ENCODE measurements around the gene SF3B5.

DNA sequence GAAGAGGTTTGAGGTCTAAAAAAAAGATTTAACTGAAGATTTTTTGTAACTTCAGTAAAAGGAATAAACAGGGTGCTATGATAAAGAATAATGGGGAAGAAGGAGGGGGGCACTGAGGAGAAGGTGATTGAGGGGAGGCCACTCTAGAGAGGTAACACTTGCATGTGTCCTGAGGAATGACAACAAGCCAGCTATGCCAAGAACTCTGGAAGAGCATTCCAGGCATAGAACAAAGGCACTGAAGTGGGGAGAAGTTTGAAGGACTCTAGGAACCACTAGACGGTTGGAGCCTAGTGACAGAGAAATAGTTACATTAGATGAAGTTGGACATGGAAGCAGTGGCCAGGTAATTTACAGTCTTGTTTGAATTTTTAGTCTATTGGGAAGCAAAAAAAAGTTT, 10.8 kb upstream of the SF3B5 start:
- TF ChIP-seq, protein P1, sequence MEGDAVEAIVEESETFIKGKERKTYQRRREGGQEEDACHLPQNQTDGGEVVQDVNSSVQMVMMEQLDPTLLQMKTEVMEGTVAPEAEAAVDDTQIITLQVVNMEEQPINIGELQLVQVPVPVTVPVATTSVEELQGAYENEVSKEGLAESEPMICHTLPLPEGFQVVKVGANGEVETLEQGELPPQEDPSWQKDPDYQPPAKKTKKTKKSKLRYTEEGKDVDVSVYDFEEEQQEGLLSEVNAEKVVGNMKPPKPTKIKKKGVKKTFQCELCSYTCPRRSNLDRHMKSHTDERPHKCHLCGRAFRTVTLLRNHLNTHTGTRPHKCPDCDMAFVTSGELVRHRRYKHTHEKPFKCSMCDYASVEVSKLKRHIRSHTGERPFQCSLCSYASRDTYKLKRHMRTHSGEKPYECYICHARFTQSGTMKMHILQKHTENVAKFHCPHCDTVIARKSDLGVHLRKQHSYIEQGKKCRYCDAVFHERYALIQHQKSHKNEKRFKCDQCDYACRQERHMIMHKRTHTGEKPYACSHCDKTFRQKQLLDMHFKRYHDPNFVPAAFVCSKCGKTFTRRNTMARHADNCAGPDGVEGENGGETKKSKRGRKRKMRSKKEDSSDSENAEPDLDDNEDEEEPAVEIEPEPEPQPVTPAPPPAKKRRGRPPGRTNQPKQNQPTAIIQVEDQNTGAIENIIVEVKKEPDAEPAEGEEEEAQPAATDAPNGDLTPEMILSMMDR (conservative IDR thresholded peaks at IDR 0.05; ENCODE audit: low read depth in 2 of 2), result no peak
- TF ChIP-seq POLR2AphosphoS5 (IDR thresholded peaks at IDR 0.05; ENCODE audit: low read depth) (no peak), EZH2phosphoT487 (IDR thresholded peaks at IDR 0.05; ENCODE audit: unreplicated experiment) (no peak), NANOG (IDR thresholded peaks at IDR 0.05; ENCODE audit: borderline replicate concordance) (no peak), EZH2 (IDR thresholded peaks at IDR 0.05; ENCODE audit: low read depth, unreplicated experiment) (no peak), CREB1 (CRISPR knock-in tag; IDR thresholded peaks at IDR 0.05; ENCODE audit: low read depth) (no peak)
- TF ChIP-seq, protein P2, sequence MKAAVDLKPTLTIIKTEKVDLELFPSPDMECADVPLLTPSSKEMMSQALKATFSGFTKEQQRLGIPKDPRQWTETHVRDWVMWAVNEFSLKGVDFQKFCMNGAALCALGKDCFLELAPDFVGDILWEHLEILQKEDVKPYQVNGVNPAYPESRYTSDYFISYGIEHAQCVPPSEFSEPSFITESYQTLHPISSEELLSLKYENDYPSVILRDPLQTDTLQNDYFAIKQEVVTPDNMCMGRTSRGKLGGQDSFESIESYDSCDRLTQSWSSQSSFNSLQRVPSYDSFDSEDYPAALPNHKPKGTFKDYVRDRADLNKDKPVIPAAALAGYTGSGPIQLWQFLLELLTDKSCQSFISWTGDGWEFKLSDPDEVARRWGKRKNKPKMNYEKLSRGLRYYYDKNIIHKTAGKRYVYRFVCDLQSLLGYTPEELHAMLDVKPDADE (IDR thresholded peaks at IDR 0.05), result no peak
- TF ChIP-seq, protein P3, sequence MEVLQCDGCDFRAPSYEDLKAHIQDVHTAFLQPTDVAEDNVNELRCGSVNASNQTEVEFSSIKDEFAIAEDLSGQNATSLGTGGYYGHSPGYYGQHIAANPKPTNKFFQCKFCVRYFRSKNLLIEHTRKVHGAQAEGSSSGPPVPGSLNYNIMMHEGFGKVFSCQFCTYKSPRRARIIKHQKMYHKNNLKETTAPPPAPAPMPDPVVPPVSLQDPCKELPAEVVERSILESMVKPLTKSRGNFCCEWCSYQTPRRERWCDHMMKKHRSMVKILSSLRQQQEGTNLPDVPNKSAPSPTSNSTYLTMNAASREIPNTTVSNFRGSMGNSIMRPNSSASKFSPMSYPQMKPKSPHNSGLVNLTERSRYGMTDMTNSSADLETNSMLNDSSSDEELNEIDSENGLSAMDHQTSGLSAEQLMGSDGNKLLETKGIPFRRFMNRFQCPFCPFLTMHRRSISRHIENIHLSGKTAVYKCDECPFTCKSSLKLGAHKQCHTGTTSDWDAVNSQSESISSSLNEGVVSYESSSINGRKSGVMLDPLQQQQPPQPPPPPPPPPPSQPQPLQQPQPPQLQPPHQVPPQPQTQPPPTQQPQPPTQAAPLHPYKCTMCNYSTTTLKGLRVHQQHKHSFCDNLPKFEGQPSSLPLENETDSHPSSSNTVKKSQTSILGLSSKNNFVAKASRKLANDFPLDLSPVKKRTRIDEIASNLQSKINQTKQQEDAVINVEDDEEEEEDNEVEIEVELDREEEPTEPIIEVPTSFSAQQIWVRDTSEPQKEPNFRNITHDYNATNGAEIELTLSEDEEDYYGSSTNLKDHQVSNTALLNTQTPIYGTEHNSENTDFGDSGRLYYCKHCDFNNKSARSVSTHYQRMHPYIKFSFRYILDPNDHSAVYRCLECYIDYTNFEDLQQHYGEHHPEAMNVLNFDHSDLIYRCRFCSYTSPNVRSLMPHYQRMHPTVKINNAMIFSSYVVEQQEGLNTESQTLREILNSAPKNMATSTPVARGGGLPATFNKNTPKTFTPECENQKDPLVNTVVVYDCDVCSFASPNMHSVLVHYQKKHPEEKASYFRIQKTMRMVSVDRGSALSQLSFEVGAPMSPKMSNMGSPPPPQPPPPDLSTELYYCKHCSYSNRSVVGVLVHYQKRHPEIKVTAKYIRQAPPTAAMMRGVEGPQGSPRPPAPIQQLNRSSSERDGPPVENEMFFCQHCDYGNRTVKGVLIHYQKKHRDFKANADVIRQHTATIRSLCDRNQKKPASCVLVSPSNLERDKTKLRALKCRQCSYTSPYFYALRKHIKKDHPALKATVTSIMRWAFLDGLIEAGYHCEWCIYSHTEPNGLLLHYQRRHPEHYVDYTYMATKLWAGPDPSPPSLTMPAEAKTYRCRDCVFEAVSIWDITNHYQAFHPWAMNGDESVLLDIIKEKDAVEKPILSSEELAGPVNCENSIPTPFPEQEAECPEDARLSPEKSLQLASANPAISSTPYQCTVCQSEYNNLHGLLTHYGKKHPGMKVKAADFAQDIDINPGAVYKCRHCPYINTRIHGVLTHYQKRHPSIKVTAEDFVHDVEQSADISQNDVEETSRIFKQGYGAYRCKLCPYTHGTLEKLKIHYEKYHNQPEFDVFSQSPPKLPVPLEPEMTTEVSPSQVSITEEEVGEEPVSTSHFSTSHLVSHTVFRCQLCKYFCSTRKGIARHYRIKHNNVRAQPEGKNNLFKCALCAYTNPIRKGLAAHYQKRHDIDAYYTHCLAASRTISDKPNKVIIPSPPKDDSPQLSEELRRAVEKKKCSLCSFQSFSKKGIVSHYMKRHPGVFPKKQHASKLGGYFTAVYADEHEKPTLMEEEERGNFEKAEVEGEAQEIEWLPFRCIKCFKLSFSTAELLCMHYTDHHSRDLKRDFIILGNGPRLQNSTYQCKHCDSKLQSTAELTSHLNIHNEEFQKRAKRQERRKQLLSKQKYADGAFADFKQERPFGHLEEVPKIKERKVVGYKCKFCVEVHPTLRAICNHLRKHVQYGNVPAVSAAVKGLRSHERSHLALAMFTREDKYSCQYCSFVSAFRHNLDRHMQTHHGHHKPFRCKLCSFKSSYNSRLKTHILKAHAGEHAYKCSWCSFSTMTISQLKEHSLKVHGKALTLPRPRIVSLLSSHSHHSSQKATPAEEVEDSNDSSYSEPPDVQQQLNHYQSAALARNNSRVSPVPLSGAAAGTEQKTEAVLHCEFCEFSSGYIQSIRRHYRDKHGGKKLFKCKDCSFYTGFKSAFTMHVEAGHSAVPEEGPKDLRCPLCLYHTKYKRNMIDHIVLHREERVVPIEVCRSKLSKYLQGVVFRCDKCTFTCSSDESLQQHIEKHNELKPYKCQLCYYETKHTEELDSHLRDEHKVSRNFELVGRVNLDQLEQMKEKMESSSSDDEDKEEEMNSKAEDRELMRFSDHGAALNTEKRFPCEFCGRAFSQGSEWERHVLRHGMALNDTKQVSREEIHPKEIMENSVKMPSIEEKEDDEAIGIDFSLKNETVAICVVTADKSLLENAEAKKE (CRISPR knock-in tag; IDR thresholded peaks at IDR 0.05), result no peak

All from GM23338 (cell line).